Right lobe of liver (tissue), 6 donors: ENCODE measurements around the gene IFNL3. TPM values are rescaled to one million over a fixed set of nuclear protein-coding genes. Genes with fewer than 3 reads are reported as not detected.

Experiments
- ATAC-seq, 4 donors: fragments of 200-7000 bp; cut with Tn5 transposase; one replicate each; pipeline ENCODE4 v1.9.1; 2020; ENCODE audit warnings: mild to moderate bottlenecking in 4 of 4, moderate library complexity in 4 of 4
- DNase-seq, 3 donors: peaks; one replicate each; pipeline ENCODE4 v3.0.0-alpha.2; 2020
- H3K27ac ChIP-seq, 3 donors: fragments of 200-600 bp; one replicate each; pipeline ENCODE4 v1.8.0; 2022
- H3K27me3 ChIP-seq, 2 donors: fragments of 200-600 bp; one replicate each; pipeline ENCODE4 v1.8.0; 2022
- H3K36me3 ChIP-seq, 4 donors: fragments of 200-600 bp; sonication (generic) in 1 of 4; one replicate each; pipeline versions ENCODE4 v1.5.1 to v1.8.0; 2017 to 2022; ENCODE audit warnings: control low read depth in 1 of 4
- H3K4me1 ChIP-seq, 4 donors: fragments of 200-600 bp; sonication (generic) in 1 of 4; one replicate each; pipeline versions ENCODE4 v1.5.1 to v1.8.0; 2017 to 2022; ENCODE audit warnings: control low read depth in 1 of 4
- H3K4me3 ChIP-seq, 3 donors: fragments of 200-600 bp; one replicate each; pipeline ENCODE4 v1.8.0; 2022
- H3K9me3 ChIP-seq, 4 donors: fragments of 200-600 bp; sonication (generic) in 1 of 4; one replicate each; pipeline versions ENCODE4 v1.5.1 to v1.8.0; 2017 to 2022; ENCODE audit warnings: control low read depth in 1 of 4
- CTCF ChIP-seq, 4 donors: fragments of 200-600 bp in 3 of 4; fragments of 450-650 bp in 1 of 4; IDR thresholded peaks; one replicate each; pipeline versions ENCODE4 v1.5.1 to v1.8.0; 2016 to 2022; ENCODE audit warnings: antibody characterized with exemption in 4 of 4, mild to moderate bottlenecking in 2 of 4
- POLR2A ChIP-seq: fragments of 450-650 bp; IDR thresholded peaks from one replicate; pipeline ENCODE4 v1.6.1; 2017; ENCODE audit warnings: antibody characterized with exemption, mild to moderate bottlenecking
- WGBS: methylation state at CpG from one replicate; pipeline ENCODE4 v1.1.6; 2018; ENCODE audit warnings: low coverage, low lambda C conversion rate; ENCODE audit not compliant: insufficient coverage; ENCODE audit errors: missing lambda C conversion rate; 5-methylcytosine and 5-hydroxymethylcytosine counted together
- intact Hi-C, 2 donors: fragments of 100-400 bp; cut with DNase I; formaldehyde crosslinking; loops; one replicate each; pipeline versions ENCODE4 v1.11.2 to v1.14.1; 2022
- total RNA-seq, 6 experiments: library from RNA; depleted of rRNA in 2 of 6; stranded (reverse); fragments of >200 nt in 2 of 6; fragmentation: NEBNext Ultra II Directional in 3 of 6; extraction: Animal tissue kit (Norgen Biotek cat#: 25700) in 3 of 6; gene quantifications; one replicate each; pipeline versions ENCODE4 v1.1.0 to v1.2.4, GENCODE V29; 2016 to 2023
- donor health status: DM: no; HTN: yes; CAD: no.
- donor health status: DM: no; HTN: no; CAD: no.
- donor health status: DM: no; HTN: no; CAD: no.
- donor health status: DM: no; HTN: yes; CAD: no.
- donor health status: DM: no; HTN: yes; CAD: no.

Gene IFNL3
- total RNA-seq, 6 experiments from 2014 or later, result not detected

GRCh38 chr19:39252458-39252857 is 7.7 kb upstream of the IFNL3 start:
- Histone ChIP-seq H3K4me1 (peaks cover 0 to 14% (median 2%) of the 10 kb centered on the region in 4 donors), H3K36me3 (no peaks in the 10 kb centered on the region), H3K27me3 (peaks cover 0 to 8% of the 10 kb centered on the region in 2 donors), H3K27ac (no peak overlapping the region), H3K4me3 (no peak overlapping the region), H3K9me3 (no peaks in the 10 kb centered on the region)
- WGBS, result 65% methylated on average over 3 of the region's 3 CpGs
- ATAC-seq (no peak), DNase-seq (no peak)
- intact Hi-C loops, result no loop called here
- TF ChIP-seq POLR2A (no peak), CTCF (IDR thresholded peaks at IDR 0.05) (no peak)

GRCh38 chr19:39251846-39252245 is 7.0 kb upstream of the IFNL3 start:
- no peak for ATAC-seq
- H3K4me1 ChIP-seq, result peaks cover 0 to 14% (median 2%) of the 10 kb centered on the region in 4 donors
- TF ChIP-seq CTCF (IDR thresholded peaks at IDR 0.05) (no peak), POLR2A (no peak)
- no peak for DNase-seq
- 47% methylated on average over 3 of the region's 3 CpGs for WGBS
- H3K27me3 ChIP-seq, result peaks cover 0 to 8% of the 10 kb centered on the region in 2 donors
- H3K4me3 ChIP-seq, result no peak overlapping the region
- H3K36me3 ChIP-seq, result no peaks in the 10 kb centered on the region
- no peaks in the 10 kb centered on the region for H3K9me3 ChIP-seq
- H3K27ac ChIP-seq, result no peak overlapping the region
- intact Hi-C loops, result no loop called here

- TF ChIP-seq CTCF (IDR thresholded peaks at IDR 0.05), result no peak
- no peak for TF ChIP-seq POLR2A
- peaks cover 0 to 14% (median 2%) of the 10 kb centered on the region in 4 donors for H3K4me1 ChIP-seq
- no peak overlapping the region for H3K4me3 ChIP-seq
- peaks cover 0 to 8% of the 10 kb centered on the region in 2 donors for H3K27me3 ChIP-seq
- ATAC-seq (no peak), DNase-seq (no peak)
- intact Hi-C loops, result no loop called here
- H3K36me3 ChIP-seq, result no peaks in the 10 kb centered on the region
- no peak overlapping the region for H3K27ac ChIP-seq
- 76% methylated on average over 3 of the region's 5 CpGs for WGBS
- H3K9me3 ChIP-seq, result no peaks in the 10 kb centered on the region
These were observed 6.3 kb upstream of the IFNL3 start for GRCh38 chr19:39251081-39251480.

- peaks cover 0 to 14% (median 2%) of the 10 kb centered on the region in 4 donors for H3K4me1 ChIP-seq
- TF ChIP-seq CTCF (IDR thresholded peaks at IDR 0.05), result no peak
- TF ChIP-seq POLR2A, result no peak
- H3K27ac ChIP-seq, result no peak within 1 kb of the TSS
- no peak within 1 kb of the TSS for H3K4me3 ChIP-seq
- ATAC-seq (peak; percentile 91 to 95 (median 92)), DNase-seq (peak; percentile 81 to 93 (median 89))
- no peaks in the 10 kb centered on the region for H3K9me3 ChIP-seq
- no peaks in the 10 kb centered on the region for H3K36me3 ChIP-seq
- peaks cover 0 to 8% of the 10 kb centered on the region in 2 donors for H3K27me3 ChIP-seq
- intact Hi-C loops, result no loop called here
- WGBS, result 38% methylated on average over 5 of the region's 13 CpGs
These were observed 4.0 kb upstream of the IFNL3 start, which contains the start of gene IFNL4 for GRCh38 chr19:39248806-39249205. Gene IFNL4, minus strand, starts transcription at chr19:39248856.
